ENCODE measurements around the gene TYMS.

GRCh38 chr18:616380-616995 lies 41.0 kb upstream of the TYMS start:
- TF ChIP-seq CTCF (IDR thresholded peaks at IDR 0.05; ENCODE audit: poor library complexity, severe bottlenecking) = peak; percentile 86
- TF ChIP-seq POLR2AphosphoS5 (IDR thresholded peaks at IDR 0.05) = no peak
- TF ChIP-seq REST (IDR thresholded peaks at IDR 0.05; ENCODE audit: borderline replicate concordance) = no peak
- TF ChIP-seq SMC3 (conservative IDR thresholded peaks at IDR 0.05; ENCODE audit: poor library complexity) = peak; percentile 96
- TF ChIP-seq RAD21 (conservative IDR thresholded peaks at IDR 0.05) = peak; percentile 93
